Mesodermal cell (in vitro differentiated cells): ENCODE results near the gene KCNB1.

Experiments
- H3K27ac ChIP-seq: 2 replicates; pipeline ENCODE4 v1.7.0; 2013; ENCODE audit warnings: mild to moderate bottlenecking, low read depth, low read length, moderate library complexity; ENCODE audit not compliant: severe bottlenecking
- H3K36me3 ChIP-seq: 2 replicates; pipeline ENCODE4 v1.7.1; 2013; ENCODE audit warnings: mild to moderate bottlenecking, low read length, moderate library complexity; ENCODE audit not compliant: control insufficient read depth, insufficient read depth
- H3K4me1 ChIP-seq: one replicate; pipeline ENCODE4 v1.7.1; 2013; ENCODE audit warnings: mild to moderate bottlenecking, low read length; ENCODE audit not compliant: insufficient read depth, control insufficient read depth, poor library complexity, severe bottlenecking
- H3K4me3 ChIP-seq: 2 replicates; pipeline ENCODE4 v1.7.0; 2013; ENCODE audit warnings: low read length, control low read depth, mild to moderate bottlenecking; ENCODE audit not compliant: insufficient read depth, poor library complexity, severe bottlenecking; ENCODE audit errors: extremely low read depth
- H3K9me3 ChIP-seq: 2 replicates; pipeline ENCODE4 v1.7.1; 2013; ENCODE audit warnings: mild to moderate bottlenecking, low read length, moderate library complexity; ENCODE audit not compliant: control insufficient read depth
- WGBS, 2 experiments: methylation state at CpG; one replicate each; pipeline ENCODE4 v1.1.5; 2013; ENCODE audit warnings: missing lambda C conversion rate in 2 of 2; ENCODE audit not compliant: insufficient coverage in 2 of 2; 5-methylcytosine and 5-hydroxymethylcytosine counted together

KCNB1 gene

DNA sequence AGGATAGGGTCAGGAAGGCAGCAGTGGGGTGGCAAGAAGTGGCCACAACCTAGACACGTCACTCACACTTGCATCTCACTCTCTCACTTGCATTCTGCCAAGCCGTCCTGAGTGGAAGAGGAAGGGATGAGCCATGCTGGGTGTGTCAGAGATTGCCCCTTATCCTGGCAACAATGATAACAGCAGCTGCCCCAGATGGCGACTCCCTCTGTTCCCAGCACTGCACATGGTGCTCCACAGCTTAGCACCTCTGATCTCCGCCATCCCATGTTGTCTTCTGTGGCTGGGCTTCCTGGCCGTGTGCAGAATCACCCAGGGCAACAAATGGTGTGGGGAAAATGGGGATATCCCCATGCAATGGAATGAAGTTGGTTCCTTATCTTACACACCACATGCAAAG lies 11.1 kb downstream of the KCNB1 start:
- H3K4me3 ChIP-seq = no peak overlapping the region
- 73 to 100% methylated on average over 1 to 2 of the region's 5 CpGs for WGBS, 2 experiments
- no peaks in the 10 kb centered on the region for H3K4me1 ChIP-seq
- H3K27ac ChIP-seq = no peak overlapping the region
- H3K9me3 ChIP-seq = no peaks in the 10 kb centered on the region
- no peaks in the 10 kb centered on the region for H3K36me3 ChIP-seq

DNA sequence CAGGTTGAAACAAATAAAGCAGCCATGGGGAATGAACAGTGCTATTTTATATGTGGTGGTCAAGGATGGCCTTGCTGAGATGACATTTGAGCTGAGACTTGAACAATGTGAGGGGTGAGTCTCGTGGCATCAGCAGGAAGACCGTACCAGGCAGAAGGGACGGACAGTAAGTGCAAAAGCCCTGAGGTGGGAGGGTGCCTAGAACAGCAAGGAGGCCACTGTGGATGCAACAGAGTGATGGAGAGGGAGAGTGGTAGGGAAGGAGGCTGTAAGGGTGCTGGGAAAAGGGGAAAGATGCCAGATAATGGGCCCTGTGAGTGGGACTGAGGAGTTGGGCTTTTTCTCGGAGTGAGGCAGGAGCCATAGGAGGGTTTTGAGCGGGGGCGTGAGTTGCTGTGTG lies 11.5 kb downstream of the KCNB1 start:
- Histone ChIP-seq H3K27ac (no peak overlapping the region), H3K36me3 (no peaks in the 10 kb centered on the region), H3K4me3 (no peak overlapping the region), H3K4me1 (no peaks in the 10 kb centered on the region), H3K9me3 (no peaks in the 10 kb centered on the region)
- 85 to 87% methylated on average over 6 of the region's 6 CpGs for WGBS, 2 experiments

DNA sequence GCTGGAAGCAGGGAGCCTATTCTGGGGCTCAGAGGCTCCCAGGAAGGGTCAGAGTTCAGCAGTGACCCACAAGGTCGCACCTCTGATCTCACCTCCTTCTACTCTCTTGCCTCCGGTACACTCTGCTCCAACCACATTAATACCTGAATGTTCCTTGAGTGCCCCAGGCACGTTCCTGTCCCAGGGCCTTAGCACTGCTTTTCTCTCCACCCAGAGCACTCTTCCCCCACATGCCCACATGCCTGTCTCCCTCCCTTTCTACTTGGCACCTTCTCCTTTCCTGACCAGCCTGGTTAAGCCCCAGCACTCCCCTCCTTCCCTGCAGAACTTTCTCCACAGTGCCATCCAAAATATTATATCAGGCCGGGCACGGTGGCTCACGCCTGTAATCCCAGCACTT lies 13.4 kb downstream of the KCNB1 start:
- Histone ChIP-seq H3K9me3 (no peaks in the 10 kb centered on the region), H3K27ac (no peak overlapping the region), H3K4me3 (no peak overlapping the region), H3K36me3 (no peaks in the 10 kb centered on the region), H3K4me1 (no peaks in the 10 kb centered on the region)
- WGBS, 2 experiments = 87 to 89% methylated on average over 3 of the region's 6 CpGs

DNA sequence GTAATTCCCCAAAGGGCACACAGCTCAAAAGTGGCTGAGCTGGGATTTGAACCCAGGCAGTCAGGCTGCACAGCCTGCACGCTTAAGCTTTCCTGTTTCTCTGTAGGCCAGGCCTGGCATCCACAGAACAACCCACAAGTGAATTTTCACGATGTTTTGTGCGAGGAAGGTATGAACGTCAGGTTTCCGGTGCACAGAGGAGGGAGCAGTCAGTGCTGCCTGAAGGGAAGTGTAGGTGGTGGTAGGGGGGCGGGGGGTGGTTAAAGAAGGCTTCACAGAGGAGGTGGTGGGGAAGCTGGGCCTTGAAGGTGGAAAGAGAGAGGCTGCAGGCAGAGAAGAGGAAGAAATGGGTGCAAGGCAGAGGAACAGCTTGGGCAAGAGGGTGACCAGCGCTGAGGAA lies 14.1 kb downstream of the KCNB1 start:
- Histone ChIP-seq H3K9me3 (no peaks in the 10 kb centered on the region), H3K36me3 (no peaks in the 10 kb centered on the region), H3K4me3 (no peak overlapping the region), H3K4me1 (no peaks in the 10 kb centered on the region), H3K27ac (no peak overlapping the region)
- 82 to 91% methylated on average over 5 to 6 of the region's 7 CpGs for WGBS, 2 experiments

DNA sequence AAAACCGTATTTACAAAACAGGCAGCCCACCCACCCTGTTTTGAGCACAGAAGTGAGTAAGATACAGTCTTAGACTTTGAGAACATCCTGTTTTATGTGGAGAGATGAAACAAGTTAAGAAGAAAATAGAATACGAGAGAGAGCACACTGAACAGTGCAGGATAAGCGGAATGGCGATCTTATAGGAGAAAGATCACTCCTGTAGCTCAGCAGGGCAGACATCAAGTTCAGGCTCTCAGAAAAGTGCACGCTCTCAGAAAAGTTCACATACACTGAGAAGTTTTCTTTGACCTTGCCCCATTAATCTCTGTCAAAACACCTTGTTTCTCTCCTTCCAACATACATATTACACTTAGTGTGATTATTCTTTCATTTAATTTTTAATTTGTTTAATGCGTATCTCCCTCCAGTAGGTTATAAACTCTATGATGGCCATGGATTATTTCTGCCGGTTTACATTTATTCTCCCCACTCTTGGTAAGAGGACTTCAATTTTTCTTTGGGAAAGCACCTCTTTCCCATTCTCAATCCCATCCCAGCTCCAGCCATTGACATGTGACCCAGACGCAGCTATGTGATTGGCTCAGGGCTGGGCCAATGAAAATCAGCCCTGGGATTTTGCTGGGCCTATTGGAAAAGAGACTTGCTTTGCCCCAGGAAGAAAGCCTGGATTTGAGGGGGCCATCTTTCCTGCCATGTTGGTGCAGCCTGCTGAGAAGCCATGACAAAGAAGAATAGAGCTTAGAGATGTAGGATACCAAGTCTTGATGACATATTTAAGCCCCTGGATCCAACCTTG lies 16.2 kb downstream of the KCNB1 start:
- H3K4me1 ChIP-seq = no peaks in the 10 kb centered on the region
- WGBS, 2 experiments = 94% methylated on average over 6 to 7 of the region's 8 CpGs
- H3K27ac ChIP-seq = no peak overlapping the region
- H3K4me3 ChIP-seq = no peak overlapping the region
- H3K9me3 ChIP-seq = no peaks in the 10 kb centered on the region
- H3K36me3 ChIP-seq = no peaks in the 10 kb centered on the region

DNA sequence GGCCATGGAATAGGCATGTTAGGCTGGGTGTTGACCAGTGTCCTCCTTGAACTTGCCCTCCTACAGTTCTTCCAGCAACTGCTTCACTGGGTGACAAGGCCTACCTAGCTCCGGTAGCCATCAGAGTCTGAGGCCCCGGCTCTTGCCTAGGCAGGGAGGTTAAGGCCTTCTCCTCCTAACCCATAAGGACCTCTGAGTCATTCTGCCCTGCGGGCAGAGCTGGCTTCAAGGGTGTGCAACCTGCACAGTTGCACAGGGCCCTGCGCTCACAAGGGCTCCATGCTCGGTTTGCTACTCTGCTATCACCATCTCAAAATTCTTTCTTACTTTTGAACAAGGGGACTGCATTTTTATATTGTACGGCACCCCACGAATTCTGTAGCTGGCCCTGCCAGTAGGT lies 17.9 kb downstream of the KCNB1 start:
- H3K4me3 ChIP-seq = no peak overlapping the region
- no peaks in the 10 kb centered on the region for H3K36me3 ChIP-seq
- no peaks in the 10 kb centered on the region for H3K9me3 ChIP-seq
- no peak overlapping the region for H3K27ac ChIP-seq
- no peaks in the 10 kb centered on the region for H3K4me1 ChIP-seq
- WGBS, 2 experiments = 72 to 80% methylated on average over 7 of the region's 7 CpGs

DNA sequence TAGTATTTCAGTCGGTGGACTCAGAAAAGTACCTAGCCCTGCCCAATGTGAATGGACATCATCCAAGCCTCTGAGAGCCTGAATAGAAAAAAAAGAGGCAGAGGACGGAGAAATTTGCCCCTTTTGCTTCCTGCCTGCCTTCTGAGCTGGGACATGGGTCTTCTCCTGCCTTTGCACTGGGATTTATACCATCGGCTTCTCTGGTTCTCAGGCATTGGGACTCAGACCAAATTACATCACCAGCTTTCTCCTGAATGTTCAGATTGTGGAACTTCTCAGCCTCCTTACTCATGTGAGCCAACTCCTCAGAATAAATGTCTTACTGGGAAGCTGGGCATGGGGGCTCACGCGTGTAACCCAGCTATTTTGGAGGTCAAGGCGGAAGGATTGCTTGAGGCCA lies 19.8 kb downstream of the KCNB1 start:
- no peak overlapping the region for H3K4me3 ChIP-seq
- no peaks in the 10 kb centered on the region for H3K36me3 ChIP-seq
- no peaks in the 10 kb centered on the region for H3K4me1 ChIP-seq
- no peak overlapping the region for H3K27ac ChIP-seq
- H3K9me3 ChIP-seq = no peaks in the 10 kb centered on the region
- 86 to 95% methylated on average over 5 to 6 of the region's 6 CpGs for WGBS, 2 experiments

DNA sequence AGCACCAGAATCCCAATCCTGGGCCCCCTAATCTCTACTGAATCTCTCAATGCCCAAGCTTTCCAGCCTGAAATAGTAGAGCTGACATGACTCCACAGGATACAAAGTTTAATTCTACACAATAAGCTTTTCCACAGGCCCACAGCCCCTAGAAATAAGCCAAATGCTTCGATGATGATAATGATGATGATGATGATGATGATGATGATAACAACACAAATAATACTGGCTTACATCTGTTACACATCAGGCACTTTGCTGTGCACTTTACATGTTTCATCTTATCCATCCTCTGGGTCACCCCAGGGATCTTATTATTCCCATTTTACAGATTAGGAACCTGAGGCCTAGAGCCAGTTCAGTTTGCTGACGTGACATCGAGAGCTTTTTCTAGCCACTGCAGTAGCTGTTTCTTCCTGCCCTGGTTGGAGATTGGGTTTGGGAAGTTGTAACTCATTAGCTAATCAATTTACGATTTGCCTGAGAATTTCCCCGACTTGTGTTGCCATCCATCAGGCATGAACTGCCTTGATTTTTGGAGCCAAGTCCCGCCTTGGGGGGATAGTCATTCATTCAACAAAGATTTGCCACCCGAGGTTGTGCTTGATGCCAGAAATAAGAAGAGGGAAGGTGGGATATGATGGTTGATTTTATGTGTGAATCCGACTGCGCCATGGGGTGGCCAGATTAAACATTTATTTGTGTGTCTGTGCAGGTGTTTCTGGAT lies 20.4 kb downstream of the KCNB1 start:
- no peaks in the 10 kb centered on the region for H3K4me1 ChIP-seq
- WGBS, 2 experiments = 86 to 88% methylated on average over 3 to 8 of the region's 9 CpGs
- no peak overlapping the region for H3K4me3 ChIP-seq
- no peaks in the 10 kb centered on the region for H3K36me3 ChIP-seq
- H3K27ac ChIP-seq = no peak overlapping the region
- H3K9me3 ChIP-seq = no peaks in the 10 kb centered on the region

DNA sequence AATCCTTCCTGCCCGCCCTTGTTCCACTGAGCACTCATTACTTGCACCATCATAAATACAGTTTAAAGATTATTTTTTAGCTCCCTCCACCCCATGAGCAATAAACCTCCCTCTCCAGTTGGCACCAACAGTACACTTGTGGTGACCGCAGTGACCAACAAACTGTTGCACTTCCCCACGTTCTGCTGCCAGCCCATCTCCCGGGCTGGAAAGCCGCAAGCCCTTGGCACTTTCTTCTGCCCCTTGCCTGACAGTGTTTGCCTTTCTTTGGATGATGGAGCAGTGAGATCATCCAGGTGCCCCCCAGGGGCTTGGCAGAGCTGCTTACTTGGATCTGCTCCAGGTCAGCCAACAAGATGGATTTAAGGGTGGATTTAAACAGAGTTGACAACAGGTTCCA lies 21.6 kb downstream of the KCNB1 start:
- no peaks in the 10 kb centered on the region for H3K36me3 ChIP-seq
- 88 to 94% methylated on average over 4 to 5 of the region's 5 CpGs for WGBS, 2 experiments

DNA sequence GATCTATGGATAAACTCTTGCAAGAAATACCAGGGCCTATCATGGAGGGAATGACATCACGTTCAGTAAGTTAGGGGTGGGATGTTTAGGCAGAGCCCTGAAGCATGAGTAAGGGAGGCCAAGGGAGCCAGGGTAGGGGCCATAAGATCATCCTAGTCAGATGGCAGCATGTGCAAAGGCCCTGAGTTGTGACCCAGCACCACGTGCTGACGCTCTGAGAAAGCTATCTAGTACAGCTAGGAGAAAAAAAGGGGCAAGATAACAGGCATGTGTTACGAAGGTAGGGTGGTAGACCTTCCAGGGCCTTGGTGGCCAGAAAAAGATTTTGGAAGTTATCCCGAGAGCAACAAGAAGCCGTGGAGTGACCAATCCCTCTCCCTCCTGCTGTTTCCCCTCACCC lies 22.3 kb downstream of the KCNB1 start:
- WGBS, 2 experiments = 90 to 91% methylated on average over 3 to 4 of the region's 6 CpGs
- Histone ChIP-seq H3K36me3 (no peaks in the 10 kb centered on the region), H3K4me3 (no peak overlapping the region)

More for the DNA sequence above, 21.6 kb downstream of the KCNB1 start:
- Histone ChIP-seq H3K9me3 (no peaks in the 10 kb centered on the region), H3K4me1 (no peaks in the 10 kb centered on the region), H3K27ac (no peak overlapping the region), H3K4me3 (no peak overlapping the region)

DNA sequence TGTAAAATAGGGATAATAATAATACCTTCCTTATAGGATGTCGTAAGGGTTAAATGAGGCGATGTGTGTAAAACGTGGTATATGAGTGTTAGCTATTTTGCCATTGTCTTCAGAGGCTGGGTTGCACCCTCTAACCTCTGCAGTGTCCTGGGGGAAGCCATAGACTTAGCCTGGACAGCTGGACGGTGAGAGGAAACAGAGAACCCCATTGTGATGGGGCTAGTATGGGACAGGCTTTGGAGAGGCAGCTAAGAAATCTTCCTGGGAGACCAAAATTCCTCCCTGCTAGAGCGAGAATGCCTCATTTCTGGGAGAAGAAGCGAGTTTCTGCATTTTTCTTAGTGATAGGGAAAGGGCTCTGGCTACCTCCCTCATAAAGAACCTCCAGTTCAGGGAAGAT lies 22.8 kb downstream of the KCNB1 start:
- Histone ChIP-seq H3K4me1 (no peaks in the 10 kb centered on the region), H3K27ac (no peak overlapping the region), H3K36me3 (no peaks in the 10 kb centered on the region), H3K4me3 (no peak overlapping the region), H3K9me3 (no peaks in the 10 kb centered on the region)
- WGBS, 2 experiments = 64 to 84% methylated on average over 2 to 3 of the region's 6 CpGs

More for the DNA sequence above, 22.3 kb downstream of the KCNB1 start:
- Histone ChIP-seq H3K27ac (no peak overlapping the region), H3K4me1 (no peaks in the 10 kb centered on the region), H3K9me3 (no peaks in the 10 kb centered on the region)
